ENCODE results near the gene TNFSF15.

Gene TNFSF15

DNA sequence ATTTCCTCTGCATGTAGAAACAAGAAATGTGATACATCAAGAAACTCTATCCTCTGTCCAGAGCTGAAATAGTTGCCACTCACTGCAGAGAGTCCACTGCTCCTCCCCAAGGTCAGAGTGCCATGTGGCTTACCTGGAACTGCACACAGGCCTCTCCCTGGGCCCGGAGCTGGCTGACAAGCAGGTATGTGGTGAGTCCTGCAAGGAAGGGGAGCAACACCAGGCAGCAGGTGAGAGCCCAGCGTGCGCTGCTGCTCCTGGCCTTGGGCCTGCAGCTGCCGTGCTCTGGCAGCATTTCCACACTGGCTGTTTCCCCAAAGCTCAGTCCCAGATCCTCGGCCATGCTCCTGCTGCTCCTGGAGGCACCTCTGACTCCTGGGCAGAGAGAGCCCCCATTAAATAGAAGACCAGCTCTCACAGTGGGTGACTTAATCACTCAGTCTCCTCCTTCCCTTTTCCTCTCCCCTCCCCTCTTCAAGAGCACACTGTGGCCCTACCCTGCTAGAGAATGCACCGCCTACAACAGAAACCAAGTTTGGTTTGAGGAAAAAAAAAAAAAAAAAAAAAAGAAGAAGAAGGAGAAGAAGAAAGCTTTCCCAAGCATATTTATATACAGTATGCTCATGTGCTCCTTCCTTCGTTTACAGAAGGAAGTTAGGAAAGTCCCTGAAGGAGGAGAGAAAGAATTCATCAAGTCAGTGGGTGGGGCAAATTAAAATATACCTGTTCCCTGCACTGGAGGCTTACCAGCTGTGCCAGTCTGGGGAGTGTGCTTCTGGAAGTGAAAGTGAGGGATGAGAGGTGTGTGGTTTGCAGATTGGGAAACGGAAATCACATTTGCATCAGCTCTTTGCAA, at the start of gene TNFSF15:
TNFSF15 (minus strand) TSS at position 370 of the 856 bp plus-strand sequence; CDS start at position 343, 27 bp downstream.
- peak; percentile 15 for DNase-seq (ENCODE audit: low spot score)

DNA sequence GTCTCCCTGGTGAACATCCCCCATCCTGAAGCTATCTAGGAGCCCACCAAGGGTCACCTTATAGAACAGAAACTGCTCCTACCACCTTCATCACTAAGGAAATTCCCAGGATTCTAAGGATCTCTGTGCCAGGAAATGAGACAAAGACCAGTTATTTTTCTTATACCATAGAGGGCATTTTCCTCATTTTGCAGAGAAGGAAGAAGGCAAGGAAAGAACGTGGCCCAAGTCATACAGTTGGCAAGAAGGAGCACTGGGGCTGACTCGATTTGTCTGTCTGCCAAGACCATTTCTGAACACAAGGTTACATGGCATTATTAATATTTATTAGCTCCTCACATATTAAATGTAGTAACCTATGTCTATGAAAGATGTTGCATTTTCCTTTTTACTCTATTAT, 49.6 kb upstream of the TNFSF15 start:
- no peak for DNase-seq (ENCODE audit: low spot score)

DNA sequence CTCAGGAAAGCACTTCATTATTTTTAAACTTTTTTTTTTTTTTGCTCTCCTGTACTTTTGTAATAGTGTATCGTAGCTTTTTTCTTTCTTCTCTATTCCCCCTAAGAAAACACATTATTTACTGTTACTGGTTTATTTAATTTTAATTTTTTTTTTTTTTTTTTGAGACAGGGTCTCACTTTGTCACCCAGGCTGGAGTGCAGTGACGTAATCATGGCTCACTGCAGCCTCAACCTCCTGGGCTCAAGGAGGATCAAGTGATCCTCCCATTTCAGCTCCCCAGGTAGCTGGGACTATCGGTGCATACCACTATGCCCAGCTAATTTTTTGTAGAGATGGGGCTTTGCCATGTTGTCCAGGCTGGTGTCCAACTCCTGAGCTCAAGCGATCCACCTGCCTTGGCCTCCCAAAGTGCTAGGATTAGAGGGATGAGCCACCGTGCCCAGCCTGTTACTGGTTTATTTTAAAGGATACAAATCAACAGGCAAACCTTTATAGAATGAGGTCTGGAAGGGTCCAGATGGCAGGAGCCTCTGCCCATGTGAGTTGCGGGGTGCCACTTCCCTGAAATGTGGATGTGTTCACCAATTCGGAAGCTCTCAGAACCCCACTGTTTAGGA, 49.0 kb upstream of the TNFSF15 start:
- DNase-seq (ENCODE audit: low spot score), result no peak

DNA sequence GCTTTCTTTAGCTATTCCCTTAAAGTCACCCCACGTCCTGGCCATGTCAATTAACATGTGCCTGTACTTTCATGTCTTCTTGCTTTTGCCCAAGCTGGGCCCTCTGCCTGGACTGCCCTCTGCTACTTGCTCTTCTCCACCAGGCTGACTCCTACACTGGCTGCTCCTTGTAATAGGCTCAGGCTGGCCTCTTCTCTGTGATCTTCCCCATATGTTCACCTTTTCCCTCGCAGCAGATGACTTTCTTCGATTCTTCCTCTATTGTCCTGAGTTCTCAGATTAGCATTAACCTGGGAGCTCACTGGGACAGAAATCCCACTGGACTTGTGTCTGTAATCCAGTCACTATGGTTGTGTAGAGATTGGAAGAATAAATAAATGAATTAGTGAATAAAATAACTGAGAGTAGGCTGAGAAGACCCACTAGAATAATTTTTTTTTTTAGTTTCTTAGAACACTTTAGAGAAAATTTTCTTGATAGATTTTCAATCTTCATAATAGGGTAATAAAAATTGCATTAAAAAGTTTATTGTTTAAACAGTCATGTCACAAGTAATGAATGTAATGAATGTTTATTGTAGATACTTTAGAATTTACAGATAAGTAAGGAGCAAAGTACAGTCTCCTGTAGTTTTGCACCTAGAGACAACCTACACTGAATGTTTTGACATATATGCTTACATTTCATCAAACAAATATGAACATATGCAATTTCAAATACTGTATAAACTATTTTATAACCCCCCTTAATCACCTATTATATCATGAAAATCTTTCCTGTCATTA, 47.4 kb upstream of the TNFSF15 start:
- no peak for DNase-seq (ENCODE audit: low spot score)

DNA sequence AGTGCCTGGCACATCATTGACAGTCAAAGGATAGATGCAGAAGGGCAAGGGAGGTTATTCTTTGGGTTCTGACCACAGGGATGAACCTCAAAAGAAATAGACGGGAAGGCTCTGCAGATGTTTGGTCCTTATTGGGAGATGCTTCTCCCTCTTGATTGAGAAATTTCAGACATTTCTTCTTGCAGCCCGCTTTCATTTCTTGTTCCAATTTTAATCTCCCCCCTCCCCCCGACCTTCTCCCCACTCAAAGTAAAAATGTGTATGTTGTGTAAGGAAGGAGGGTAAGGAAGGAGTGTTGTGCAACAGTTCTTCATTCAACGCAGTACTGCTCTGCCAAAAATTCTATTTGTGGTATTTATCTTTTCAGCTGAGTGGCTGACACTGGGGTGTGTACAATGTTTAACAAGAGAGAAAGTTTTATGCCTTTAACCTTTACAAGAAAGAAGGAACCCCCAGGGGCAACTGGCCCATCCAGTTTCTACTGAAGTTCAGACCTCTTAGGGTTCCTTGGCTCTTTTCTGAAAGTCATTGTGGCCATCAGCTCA, 46.3 kb upstream of the TNFSF15 start:
- DNase-seq (ENCODE audit: low spot score), result peak; percentile 33

DNA sequence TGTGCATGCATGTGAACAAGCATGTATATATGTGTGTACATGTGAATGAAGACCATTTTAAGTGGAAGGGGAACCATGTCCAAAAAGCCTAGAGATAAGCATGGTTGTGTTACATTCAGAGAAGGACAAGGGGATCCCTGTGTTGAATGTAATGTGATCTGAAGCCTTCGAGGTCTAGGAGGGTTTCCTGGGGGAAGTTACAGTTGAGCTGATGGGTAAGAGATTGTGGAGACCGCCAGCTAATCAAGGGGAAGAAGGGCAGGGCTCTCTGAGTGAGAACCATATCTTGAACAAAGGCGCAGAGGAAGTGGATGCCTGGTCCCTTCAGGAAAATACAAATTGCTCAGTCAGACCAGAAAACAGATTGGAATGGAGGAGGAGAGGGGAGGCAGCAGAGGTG, 45.5 kb upstream of the TNFSF15 start:
- no peak for DNase-seq (ENCODE audit: low spot score)

DNA sequence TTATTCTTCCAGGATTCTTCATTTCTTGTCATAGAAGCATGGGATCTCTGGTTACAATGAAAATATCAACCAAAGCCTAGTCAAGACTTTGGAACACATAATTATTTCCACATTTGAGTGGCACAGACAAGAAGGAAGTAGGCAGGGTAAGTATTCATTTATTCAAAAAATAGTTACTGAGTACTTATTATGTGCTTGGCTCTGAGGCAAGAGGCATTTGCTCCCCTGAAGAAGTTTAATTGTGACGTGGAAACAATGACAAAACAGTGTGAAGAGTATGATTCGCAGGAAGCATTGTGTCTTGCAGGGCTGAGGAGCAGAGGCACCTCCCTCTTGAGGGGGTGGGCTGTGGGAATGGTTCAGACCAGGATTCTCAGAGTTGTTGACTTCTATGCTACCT, 45.0 kb upstream of the TNFSF15 start:
- no peak for DNase-seq (ENCODE audit: low spot score)

DNA sequence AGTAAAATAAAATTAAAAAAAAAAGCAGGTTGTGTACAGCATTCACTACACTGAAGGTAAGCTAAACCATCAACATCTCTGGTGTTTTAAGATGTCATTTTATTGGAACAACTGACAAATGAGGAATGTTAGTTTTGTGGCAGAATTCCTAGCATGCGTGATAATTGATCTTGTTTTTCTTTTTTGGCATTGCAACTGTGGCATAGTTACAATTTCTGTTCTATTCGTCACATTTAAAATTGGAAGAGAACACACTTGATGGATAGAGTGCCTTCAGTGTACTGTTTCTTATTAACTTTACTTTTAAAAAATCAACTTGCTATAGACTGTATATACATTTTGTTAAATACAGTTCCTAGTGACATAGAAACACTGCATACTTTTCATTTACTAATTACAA, 43.6 kb upstream of the TNFSF15 start:
- no peak for DNase-seq (ENCODE audit: low spot score)

DNA sequence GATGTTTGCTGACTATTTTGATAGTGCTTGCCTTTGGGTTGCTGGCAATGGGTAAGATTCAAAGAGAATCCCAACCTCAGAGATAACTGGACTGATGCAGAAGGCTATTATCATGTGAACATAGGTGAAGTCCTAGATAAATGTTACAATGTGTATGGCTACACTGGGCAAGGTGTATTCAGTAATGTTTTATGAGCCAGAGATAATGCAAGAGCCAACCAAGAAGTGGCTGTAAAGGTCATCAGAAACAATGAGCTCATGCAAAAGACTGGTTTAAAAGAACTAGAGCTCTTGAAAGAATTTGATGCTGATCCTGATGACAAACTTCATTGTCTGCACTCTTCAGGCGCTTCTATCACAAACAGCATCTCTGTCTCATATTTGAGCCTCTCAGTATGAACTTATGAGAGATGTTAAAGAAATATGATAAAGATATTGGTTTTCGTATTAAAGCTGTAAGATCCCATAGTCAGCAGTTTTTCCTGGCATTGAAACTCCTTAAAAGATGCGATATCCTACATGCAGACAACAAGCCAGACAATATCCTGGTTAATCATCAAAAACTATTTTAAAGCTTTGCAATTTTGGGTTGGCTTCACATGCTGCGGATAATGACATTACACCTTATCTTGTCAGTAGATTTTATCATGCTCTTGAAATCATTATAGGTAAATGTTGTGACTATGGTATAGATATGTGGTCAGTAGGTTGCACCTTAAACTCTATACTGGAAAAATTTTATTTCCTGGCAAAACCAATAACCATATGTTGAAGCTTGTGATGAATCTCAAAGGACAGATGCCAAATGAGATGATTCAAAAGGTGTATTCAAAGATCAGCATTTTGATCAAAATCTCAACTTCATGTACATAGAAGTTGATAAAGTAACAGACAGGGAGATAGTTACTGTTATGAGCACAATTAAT, 41.9 kb upstream of the TNFSF15 start:
- no peak for DNase-seq (ENCODE audit: low spot score)

DNA sequence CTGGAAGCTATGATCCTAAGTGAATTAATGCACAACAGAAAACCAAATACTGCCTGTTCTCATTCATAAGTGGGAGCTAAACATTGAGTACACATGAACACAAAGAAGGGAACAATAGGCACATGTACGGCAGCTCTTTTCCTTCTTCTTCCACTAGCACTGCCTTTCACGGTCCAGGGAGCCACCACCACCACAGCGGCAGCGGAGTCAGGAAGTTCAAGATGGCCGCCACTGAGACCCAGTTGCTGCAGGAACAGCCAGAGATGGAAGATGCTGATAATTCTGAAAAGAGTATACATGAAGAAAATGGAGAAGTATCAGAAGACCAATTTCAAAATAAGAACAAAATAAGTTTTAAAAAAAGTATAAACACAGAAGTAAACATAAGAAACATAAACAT, 39.5 kb upstream of the TNFSF15 start:
- no peak for DNase-seq (ENCODE audit: low spot score)

DNA sequence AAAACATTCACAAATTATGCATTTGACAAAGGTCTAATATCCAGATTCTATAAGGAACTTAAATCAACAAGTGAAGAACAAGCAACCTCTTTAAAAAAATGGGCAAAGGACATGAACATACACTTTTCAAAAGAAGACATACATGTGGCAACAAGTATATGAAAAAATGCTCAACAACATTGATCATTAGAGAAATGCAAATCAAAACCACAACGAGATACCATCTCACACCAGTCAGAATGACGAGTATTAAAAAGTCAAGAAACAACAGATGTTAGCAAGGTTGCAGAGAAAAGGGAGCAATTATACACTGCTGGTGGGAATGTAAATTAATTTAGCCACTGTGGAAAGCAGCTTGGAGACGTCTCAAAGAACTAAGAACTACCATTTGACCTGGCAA, 38.9 kb upstream of the TNFSF15 start:
- DNase-seq (ENCODE audit: low spot score), result no peak

DNA sequence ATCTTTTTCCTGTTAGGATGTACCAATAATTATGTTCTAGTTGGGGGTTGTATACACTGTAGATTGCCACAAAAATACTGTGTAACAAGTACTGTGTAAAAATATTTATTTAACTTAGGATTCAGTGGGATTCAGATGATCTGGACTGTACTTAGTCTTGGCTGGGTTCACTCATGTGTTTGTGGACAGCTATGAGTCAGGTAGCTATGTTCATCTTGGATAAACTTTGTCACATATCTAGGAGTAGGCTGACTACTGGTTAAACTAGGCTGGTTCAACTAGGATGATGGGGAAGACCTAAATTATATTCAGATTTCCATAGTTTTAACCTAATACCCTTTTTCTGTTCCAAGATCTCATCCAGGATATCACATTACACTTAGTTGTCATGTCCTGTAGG, 32.1 kb upstream of the TNFSF15 start:
- DNase-seq (ENCODE audit: low spot score), result no peak

DNA sequence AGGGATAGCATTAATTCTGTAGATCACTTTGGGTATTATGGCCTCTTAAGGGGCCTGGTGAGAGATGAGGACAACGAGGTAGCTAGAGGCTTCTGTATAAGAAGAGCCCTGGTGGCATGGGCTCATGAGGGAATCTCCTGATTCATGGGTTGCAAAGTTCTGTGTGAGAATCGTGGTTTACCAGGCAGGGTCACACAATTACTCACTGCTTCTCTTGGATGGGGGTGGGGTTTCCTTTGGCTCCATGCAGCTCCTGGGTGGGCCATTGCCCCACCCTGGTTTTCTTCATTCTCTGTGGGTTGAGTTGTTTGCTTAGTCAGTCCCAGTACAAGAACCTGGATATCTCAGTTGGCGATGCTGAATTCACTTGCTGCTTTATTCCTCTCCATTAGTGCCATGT, 30.9 kb upstream of the TNFSF15 start:
- no peak for DNase-seq (ENCODE audit: low spot score)

DNA sequence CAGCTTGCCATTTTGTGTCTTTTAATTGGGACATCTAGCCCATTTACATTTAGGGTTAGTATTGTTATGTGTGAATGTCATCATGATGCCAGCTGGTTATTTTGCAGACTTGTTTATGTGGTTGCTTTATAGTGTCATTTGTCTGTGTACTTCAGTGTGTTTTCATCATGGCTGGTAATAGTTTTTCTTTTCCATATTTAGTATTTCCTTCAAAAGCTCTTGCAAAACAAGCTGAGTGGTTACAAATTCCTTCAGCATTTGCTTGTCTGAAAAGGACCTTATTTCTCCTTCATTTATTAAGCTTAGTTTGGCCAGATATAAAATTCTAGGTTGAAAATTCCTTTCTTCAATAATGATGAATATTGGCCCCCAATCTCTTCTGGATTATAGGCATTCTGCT, 28.5 kb upstream of the TNFSF15 start:
- DNase-seq (ENCODE audit: low spot score), result no peak

DNA sequence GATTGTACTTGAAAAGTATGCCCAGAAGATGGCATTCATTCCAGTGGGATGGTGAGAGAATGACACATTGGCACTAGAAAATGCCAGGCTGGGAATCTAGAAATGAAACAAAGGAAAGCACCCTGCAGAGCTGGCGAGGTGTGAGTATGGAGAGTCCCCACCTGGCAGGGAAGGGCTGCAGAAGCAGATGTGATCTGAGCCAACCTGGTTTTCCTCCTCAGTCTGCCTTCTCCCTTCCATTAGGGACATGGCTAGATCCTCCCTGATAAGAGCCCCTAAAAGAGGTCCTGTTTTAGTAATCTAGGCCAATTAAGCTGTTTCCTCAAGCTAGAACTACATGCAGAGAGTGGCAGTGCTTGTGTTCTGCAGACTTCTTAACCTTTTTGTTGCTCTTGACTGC, 24.7 kb upstream of the TNFSF15 start:
- no peak for DNase-seq (ENCODE audit: low spot score)

DNA sequence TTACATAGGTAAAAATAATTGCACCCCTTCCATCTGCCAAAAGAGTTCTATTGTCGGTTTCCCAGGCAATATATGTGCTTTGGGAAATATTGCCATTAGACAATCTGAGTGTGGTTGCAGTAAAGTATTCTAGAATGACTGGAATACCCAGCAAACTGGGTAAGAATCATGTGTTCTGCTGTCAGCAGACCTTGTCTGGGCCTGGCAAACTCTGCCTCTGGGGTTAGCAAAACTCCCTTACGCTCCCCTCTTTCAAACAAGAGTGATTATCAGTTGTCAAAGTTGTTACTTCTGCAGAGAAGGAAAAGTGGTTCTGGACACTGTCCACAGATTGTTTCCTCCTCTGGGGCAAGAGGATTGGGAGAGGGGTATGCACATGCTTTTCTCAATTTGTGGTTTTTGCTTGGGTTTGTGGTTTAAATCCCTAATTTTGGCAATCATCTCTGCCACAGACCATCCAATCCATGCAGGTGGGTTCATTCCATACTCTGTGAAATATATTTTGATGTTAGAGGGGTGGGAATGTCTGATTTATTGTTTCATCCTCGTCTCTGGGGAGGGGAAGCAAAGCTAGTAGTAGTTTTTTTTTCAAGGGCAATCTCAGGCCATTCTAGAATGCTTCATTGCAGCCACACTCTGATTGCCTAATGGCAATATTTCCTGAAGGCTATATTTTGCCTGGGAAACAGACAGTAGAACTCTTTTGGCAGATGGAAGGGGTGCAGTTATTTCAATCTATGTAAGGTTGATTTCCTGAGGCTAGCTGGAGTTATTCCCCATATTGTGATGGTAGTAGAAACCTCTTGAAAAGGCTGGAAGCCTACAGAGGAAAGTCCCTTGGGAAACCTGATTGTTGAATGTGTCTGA, 24.0 kb upstream of the TNFSF15 start:
- DNase-seq (ENCODE audit: low spot score), result no peak

DNA sequence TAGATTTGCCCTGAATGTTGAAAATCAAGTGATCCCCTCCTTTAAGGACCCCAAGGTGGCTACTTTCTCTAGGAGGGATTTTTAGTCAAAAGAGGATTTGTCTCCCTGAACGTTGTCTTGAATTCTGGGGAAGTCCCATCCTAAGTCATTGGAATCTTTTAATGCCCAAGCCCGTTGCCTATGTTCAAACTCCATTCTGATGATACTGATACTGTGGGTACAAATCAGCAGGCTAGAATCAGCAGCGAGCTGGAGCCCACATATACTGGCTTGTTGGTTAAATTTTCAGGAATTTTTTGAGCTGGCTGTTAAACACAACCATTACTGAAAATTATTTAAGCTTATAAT, 22.4 kb upstream of the TNFSF15 start:
- no peak for DNase-seq (ENCODE audit: low spot score)

DNA sequence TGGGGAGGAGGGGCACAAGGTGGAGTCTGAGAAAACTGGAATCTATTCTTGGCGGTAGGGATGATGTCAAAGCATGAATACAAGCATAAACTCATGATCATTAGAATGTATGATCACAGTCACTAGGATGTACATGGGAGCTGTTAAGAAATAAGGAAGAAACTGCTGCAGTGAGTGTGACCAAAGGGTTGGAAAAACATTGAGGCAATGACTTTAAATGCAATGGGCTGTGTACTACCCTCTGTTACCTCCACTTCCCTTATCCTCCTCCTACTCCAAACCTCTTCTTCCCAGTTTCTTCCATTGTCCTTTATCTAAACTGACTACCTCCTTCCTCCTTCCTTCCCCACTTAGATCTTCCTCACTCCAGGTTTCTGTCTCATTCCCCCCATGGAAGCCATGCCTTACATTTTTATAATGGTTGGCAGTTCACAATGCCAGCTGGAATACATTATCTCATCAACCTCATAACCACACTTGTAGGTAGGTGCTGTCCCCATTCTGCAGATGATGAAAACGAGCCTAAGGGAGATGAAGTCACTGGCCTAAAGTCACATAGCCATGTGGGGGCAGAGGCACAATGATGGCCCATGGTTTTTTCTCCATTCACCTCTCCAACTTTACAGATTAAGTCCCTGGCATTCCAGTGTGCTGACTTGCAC, 21.9 kb upstream of the TNFSF15 start:
- no peak for DNase-seq (ENCODE audit: low spot score)

DNA sequence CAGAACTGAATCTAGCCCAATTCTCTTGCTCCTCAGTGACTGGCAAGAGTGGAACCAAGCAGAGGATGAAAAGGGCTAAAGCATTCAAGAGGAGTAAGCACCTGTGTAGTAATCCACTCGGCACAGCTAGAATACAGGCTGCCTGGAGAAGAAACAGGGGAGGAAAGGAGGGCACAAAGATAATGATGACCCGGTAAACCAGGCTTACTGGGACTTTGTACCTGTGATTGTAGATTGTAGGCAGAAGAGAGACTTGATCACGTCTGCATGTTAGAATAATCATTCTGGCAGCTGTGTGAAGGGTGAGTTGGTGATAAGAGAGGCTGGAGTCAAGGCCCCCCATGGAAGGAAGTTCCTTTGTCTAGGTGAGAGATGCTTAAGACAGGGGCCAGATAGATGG, 20.6 kb upstream of the TNFSF15 start:
- no peak for DNase-seq (ENCODE audit: low spot score)

All from Ammon's horn (tissue), 1 donor.